Measurements from ENCODE around the gene MAB21L4.

Gene MAB21L4

GRCh38 chr2:240922982-240923537 lies 27.1 kb upstream of the MAB21L4 start:
- DNase-seq, result no peak

GRCh38 chr2:240922245-240922981 lies 26.5 kb upstream of the MAB21L4 start:
- DNase-seq, result no peak

DNA sequence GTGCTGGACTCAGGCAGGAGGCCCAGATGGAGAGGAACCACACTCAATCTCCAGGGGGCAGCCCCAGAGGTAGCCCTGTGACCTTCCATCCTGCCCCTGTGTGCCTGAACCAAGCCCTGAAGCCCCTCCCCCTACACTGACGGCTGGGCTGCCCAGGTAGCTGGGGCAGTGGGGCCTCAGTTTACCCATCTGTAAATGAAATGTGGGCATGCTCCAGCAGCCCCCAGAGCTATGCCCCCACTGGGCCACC lies 26.0 kb upstream of the MAB21L4 start:
- no peak for DNase-seq

DNA sequence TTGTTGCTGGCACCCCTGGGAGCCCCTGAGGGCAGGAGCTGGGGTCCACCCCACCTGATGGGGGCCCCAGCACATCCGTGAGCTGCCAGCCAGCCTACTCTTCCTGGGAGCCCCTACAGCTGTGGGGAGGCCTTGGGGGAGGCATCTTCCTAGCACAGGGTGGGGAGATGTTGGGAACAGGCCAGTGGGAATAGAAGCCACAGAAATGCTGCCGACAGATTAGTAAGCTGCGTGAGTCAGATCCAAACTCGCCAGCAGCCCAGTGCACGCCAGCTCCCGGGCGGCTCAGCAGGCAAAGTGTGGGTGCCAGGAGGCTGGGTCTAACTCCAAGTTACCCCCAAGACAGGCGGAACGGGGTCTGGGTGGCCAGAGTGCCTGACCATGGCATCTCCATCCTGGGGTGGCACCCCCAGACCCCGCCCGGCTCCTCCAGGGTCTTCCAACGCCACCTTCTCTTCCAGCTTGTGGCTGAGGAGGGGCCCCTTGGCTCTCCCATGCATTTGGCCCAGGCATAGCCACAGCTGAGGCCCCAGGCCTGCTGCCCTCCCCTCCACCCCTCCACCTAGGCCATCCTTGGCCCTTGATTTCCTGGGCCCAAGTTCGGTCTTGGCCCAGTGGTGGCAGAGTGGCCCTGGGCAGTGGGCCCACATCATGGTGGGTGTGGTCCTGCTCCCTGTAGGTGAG lies 25.5 kb upstream of the MAB21L4 start:
- peak; percentile 93 for DNase-seq

DNA sequence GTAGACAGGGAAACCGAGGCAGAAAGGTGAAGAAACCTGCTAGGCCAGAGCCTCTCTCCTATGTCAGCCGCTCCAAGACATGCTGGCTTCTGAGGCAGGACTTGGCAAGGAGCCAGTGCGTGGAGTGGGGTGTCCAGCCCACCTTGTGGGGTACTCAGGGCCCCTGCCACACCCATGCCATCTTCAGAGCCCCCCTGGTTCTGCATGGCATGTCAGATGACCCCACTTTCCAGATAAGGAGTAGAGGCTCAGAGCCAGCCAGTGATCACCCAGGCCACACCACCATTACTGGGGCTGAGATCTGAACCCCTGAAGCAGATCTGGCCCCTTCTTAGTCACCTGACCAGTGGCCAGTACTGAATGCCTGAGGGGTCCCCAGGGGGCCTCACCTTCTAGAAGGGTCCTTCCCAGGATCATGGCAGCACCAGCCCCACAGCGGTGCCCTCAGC lies 24.9 kb upstream of the MAB21L4 start:
- peak; percentile 12 for DNase-seq

GRCh38 chr2:240919786-240920782 lies 24.1 kb upstream of the MAB21L4 start:
- DNase-seq, result no peak

DNA sequence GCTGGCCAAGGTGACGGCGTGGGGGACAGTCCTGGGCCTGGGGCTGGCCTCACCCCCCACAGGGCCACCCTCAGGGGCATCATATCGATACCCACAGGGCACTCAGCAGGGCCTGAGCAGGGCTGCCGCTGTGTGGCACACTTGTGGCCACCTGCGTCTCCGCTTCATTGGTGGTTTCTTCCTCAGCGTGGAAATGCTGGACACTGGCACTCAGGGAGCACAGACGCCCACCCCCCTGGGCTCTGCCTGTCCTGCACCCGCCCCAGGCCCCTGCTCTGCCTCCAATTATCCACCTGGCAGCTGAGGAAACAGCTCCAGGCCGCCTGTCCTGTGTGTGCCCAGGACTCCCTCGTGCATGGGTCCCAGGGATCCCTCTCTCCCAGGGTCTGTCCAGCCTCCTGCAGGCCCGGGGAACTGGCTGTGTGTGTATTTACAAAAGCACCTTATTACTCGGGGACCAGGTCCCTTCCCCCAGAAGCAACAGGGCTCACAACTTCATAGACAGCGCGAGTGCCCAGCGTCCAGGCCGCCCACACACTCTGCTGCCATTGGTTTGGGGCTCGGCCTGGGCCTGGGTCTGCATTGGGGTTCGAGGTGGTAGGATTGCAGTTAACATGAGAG lies 23.3 kb upstream of the MAB21L4 start:
- no peak for DNase-seq

DNA sequence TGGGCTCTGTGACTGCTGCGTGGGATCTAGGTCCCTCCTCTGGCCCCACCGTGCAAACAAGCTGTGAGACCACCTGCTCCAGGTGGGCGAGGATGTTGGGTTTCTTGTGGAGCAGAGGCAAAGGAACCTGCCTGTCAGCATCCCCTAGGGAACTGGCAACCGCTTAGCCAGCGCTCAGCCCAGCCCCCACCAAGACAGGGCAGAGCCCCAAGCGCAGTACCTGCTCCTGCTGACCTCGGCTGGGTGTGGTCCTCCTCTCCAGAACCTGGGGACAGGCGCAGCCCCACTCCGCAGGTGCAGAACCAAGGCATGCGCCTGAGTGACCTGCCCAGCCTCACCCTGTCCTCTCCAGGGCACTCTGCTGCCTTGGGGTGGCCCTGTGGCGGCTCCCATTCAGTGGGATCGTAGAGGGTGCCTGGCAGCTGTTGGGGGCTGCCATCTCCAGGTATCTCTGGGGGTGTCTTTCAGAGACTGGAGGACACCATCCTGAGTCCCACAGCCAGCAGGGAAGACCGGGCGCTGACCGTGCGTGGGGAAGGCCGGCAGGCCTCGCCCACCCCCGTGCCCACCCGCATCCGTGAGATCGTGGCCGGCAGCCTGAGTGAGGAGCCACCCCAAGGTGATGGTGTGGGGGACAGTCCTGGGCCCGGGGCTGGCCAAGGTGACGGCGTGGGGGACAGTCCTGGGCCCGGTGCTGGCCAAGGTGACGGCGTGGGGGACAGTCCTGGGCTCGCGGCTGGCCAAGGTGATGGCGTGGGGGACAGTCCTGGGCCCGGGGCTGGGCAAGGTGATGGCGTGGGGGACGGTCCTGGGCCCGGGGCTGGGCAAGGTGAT lies 22.5 kb upstream of the MAB21L4 start:
- DNase-seq, result no peak

DNA sequence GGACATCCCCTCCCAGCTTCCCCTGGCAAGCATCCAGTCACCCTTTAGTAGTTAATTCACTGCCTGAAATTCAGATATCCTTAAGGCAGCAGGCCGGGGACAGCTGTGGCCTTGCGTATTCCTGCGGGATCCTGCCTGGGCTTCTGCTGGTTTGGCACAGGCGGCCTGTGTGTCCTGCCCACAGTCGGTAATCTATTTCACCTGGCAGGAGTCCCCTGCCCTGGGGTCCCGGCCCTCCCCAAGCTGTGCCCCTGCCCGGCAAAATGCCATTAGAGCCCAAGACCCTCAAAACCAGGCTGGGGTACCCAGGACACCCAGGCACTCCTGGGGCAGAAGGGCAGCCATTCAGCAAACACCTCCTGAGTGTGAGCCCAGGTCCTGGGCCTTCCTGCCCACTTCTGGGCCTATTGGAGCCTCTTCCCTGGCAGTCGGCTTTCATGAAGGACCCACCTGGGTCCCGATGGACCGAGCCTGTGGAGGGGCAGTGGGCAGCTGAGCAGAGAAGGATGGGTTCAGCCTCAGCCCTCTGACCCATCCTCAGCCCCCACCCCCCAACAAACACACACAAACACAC lies 21.8 kb upstream of the MAB21L4 start:
- DNase-seq, result no peak

- no peak for DNase-seq
Measured at GRCh38 chr2:240917009-240917683, 21.2 kb upstream of the MAB21L4 start.

DNA sequence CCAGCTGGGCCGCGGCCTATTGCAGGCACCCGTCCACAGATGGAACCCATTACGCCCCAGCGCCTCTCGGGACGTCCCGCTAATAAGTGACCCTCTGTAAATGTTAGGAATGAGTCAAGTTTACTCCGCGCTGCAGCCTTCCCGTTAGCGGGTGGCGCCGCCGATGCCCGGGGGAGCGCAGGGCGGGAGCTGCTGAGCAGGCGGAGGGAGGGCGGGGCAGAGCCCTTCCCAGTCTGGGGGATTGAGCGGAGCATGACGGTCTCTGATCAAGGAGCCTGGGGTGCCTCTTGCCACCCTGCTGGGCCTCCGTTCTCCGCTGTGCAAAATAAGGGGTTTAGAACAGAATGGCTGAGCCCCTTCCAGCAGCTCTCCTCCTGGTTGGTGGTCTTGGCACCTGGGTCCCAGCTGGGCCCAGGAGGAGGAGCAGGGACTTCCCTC lies 20.6 kb upstream of the MAB21L4 start:
- peak; percentile 77 for DNase-seq

DNA sequence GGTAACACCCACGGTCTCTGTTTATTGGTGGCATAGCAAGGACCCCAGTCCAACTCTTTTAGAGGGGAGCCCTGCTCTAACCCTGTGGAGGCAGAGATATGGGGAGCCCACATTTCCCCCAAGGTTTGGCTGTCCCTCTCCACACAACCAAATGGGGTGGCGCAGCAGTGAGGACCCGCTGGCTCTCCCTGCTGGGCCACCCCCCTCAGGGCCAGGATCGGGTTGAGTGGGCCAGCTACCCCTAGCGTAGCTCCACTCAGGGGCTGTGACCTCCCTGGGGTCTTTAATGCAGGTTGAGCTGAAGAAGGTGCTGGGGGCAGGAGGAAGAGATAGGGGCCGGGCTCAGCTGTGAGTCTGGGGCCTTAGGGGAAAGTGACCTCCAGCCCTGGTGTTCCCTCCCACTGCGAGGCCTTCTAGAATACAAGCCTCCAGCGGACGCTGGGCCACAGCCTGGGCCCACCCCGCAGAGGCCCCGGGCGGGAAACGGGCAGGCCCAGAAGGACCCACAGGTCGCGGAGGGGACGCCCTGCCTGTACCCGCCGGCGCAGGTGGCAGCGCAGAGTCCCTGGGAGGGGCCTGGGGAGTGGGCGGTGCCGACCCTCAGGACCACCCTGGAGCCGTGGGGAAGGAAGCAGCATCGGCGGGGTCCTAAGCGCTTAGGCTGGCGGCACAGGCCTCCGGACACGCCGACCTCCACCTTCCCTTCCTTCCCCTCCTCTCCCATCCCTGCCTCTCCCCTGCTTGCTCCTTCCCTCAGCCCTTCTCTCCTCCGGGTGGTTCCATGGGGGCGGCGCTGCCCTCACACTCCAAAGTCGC lies 19.8 kb upstream of the MAB21L4 start:
- DNase-seq, result no peak

GRCh38 chr2:240914645-240915525 lies 18.9 kb upstream of the MAB21L4 start:
- no peak for DNase-seq

DNA sequence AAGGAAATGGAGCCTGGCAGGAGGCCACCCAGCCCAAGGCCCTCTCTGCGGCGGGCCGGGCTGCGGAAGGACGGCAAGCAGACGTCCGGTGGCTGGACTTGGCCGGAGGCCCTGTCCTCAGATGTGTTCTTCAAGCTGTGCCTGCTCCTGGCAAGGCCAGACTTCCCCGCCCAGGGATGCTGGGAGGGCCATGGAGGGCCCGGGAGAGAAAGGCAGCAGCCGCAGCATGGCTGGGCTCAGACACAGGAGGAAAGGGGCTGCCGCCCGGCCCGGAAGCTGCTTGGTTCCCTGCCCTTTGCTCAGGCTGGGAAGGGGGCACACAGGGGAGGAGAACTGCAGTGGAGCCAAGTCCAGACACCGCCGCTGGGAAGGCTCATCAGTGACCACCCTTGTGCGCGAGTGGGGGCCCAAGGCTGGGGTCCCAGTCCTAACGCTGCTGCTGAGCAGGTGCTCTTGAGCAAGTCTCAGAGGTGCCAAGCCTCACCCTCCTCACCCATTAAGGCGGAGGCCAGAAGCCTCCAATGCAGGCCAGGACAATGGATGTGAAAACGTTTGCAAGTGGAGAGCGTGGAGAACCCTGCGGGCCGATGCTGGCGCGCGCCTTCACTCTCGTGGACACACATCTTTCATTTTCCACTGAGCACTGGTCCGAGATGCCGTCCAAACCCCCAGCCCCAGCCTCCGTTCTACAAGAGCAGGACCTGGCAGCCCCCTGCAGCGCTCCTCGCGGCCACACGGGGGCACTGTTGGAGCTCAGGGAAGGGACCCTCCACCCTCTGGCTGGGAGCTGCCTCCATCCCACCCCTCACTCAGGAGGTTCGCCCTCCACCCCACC lies 18.1 kb upstream of the MAB21L4 start:
- DNase-seq, result peak; percentile 24

DNA sequence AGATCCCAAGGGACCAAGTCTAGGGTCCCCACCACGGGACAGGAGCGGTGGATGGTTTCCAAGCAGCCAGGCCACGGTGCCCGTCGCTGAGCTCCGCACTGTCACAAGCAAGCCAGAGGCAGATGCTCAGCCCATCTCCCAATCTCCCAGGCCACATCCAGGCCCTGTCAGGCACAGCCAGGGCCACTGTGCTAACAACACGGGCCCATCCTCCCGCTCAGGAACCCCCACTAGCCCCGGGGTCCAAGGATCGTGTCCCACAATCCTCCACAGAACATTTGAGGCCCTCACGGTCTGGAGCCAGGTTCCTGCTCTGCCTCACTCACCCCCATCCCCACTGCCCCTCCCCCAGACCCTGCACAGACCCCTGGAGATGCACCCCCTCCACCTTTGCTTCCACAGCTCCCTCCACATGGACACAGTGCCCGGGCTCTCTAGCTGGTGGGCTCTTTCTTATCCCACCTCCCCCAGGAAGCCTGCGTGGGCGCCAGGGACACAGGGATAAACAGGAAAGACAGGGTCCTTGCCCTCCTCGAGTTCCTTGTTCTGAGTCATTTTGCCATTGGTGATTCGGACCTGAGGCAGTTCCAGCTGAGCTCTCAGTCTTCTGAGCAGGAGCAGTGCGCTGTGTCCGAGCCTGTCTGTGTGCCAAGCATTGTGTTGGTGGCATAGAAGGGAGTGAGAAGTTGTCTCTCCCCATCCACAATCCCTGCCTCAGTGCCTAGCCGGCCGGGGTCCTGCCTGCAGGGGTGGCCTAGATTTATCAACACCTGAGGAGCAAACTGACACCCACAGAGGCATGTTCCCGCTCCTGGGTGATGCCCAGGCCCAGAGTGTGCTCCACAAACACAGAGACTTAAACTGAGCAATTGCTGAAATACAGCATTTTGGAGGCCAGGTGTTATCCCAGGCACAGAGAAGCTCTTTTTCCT lies 17.2 kb upstream of the MAB21L4 start:
- peak; percentile 34 for DNase-seq

- peak; percentile 49 for DNase-seq
Measured at GRCh38 chr2:240911641-240912265, 15.8 kb upstream of the MAB21L4 start.
